ENCODE results near the gene CDH23. TPM values are rescaled to one million over a fixed set of nuclear protein-coding genes. Genes with fewer than 3 reads are reported as not detected.

CDH23 gene
- polyA plus RNA-seq, 1 donor from 2014 or later, result 6.6 TPM

DNA sequence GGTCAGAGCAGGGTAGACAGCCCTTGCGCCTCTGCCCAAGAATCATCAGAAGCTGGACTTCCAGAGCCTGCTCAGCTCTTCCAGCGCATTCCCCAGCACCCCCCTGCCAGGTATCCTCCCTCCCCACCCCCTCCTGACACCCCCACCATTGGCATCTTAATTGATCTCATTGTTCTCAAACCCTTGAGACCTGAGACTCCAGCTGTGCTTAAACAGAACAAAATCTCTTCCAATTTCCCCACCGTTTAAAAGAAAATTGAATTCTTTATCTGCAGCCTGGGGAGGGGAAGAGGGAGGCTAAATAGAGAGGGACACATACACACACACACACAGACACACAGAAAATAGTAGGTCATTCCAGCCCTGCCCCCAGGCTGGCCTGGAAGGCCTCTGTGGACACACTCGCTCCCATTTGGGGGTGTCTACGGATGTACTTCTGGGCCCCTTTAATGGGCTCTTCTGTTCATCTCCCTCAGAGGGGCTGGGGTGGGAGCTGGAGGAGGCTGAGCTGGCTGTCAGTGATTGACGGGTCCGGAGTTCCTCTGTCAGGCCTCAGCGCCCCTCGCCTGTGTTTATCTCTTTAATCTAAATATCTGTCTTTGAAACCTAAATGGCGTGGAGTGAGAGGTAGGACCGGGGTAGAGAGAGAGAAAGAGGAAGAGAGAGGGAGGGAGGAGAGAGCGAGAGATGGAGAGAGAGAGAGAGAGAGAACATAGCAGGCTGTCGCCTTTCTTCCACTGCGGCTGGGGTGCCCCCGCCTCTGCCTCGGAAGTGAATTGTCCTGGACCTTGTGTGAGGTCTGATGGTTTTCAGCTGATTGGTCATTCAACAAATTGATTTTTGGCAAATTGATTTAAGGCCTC, 261.1 kb downstream of the CDH23 start:
- H3K27me3 ChIP-seq (ENCODE audit: insufficient read depth, low read depth, low read length), result no peaks in the 10 kb centered on the region
- H3K27ac ChIP-seq (ENCODE audit: low read length), result no peak overlapping the region
- H3K4me2 ChIP-seq (ENCODE audit: low read length), result peak overlapping the region; percentile 25
- H3K79me2 ChIP-seq (replicated peaks; ENCODE audit: insufficient read depth, low read length), result no peaks in the 10 kb centered on the region
- TF ChIP-seq RAD21 (conservative IDR thresholded peaks at IDR 0.05), result no peak
- no peak for TF ChIP-seq TAF1 (IDR thresholded peaks at IDR 0.05; ENCODE audit: low read depth)
- TF ChIP-seq, protein P1, sequence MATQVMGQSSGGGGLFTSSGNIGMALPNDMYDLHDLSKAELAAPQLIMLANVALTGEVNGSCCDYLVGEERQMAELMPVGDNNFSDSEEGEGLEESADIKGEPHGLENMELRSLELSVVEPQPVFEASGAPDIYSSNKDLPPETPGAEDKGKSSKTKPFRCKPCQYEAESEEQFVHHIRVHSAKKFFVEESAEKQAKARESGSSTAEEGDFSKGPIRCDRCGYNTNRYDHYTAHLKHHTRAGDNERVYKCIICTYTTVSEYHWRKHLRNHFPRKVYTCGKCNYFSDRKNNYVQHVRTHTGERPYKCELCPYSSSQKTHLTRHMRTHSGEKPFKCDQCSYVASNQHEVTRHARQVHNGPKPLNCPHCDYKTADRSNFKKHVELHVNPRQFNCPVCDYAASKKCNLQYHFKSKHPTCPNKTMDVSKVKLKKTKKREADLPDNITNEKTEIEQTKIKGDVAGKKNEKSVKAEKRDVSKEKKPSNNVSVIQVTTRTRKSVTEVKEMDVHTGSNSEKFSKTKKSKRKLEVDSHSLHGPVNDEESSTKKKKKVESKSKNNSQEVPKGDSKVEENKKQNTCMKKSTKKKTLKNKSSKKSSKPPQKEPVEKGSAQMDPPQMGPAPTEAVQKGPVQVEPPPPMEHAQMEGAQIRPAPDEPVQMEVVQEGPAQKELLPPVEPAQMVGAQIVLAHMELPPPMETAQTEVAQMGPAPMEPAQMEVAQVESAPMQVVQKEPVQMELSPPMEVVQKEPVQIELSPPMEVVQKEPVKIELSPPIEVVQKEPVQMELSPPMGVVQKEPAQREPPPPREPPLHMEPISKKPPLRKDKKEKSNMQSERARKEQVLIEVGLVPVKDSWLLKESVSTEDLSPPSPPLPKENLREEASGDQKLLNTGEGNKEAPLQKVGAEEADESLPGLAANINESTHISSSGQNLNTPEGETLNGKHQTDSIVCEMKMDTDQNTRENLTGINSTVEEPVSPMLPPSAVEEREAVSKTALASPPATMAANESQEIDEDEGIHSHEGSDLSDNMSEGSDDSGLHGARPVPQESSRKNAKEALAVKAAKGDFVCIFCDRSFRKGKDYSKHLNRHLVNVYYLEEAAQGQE (IDR thresholded peaks at IDR 0.05; ENCODE audit: borderline replicate concordance), result no peak
- TF ChIP-seq POLR2AphosphoS5 (IDR thresholded peaks at IDR 0.05), result no peak
- no peak for TF ChIP-seq EP300 (conservative IDR thresholded peaks at IDR 0.05; ENCODE audit: poor library complexity, severe bottlenecking)
- TF ChIP-seq MXI1 (conservative IDR thresholded peaks at IDR 0.05; ENCODE audit: poor library complexity, severe bottlenecking), result no peak
- H3K9ac ChIP-seq (ENCODE audit: low read length), result peak overlapping the region; percentile 24
- no peaks in the 10 kb centered on the region for H3K9me3 ChIP-seq (ENCODE audit: low read length)
- H3K4me3 ChIP-seq (ENCODE audit: low read length), result no peak overlapping the region
- H3K9me2 ChIP-seq (ENCODE audit: insufficient read depth, low read length), result no peaks in the 10 kb centered on the region
- no peaks in the 10 kb centered on the region for H4K20me1 ChIP-seq (ENCODE audit: insufficient read depth)
- H3F3A ChIP-seq (ENCODE audit: insufficient read depth, low read length, poor library complexity, severe bottlenecking), result no peaks in the 10 kb centered on the region
- no peak overlapping the region for H2AFZ ChIP-seq (ENCODE audit: low read depth, low read length)
- no peaks in the 10 kb centered on the region for H3K36me3 ChIP-seq (ENCODE audit: insufficient read depth, low read length)

DNA sequence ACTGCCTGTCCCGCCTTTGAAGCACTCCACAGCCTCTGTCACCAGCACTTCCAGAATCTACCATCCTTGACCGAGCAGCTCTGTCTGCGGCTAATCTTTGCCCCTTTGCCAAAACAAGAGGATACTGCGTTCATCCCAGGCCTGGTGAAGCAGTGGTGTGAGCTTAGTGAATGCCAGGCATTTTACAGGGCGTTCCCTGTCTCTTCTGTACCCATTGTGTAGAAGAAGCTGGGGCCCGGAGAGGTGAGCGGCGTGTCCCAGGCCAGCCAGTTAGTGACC, 261.7 kb downstream of the CDH23 start:
- no peak for TF ChIP-seq TAF1 (IDR thresholded peaks at IDR 0.05; ENCODE audit: low read depth)
- TF ChIP-seq EP300 (conservative IDR thresholded peaks at IDR 0.05; ENCODE audit: poor library complexity, severe bottlenecking), result no peak
- no peak for TF ChIP-seq EZH2 (IDR thresholded peaks at IDR 0.05; ENCODE audit: borderline replicate concordance, insufficient read depth, low read length, poor library complexity, severe bottlenecking)
- TF ChIP-seq RAD21 (conservative IDR thresholded peaks at IDR 0.05), result no peak
- TF ChIP-seq, protein P2, sequence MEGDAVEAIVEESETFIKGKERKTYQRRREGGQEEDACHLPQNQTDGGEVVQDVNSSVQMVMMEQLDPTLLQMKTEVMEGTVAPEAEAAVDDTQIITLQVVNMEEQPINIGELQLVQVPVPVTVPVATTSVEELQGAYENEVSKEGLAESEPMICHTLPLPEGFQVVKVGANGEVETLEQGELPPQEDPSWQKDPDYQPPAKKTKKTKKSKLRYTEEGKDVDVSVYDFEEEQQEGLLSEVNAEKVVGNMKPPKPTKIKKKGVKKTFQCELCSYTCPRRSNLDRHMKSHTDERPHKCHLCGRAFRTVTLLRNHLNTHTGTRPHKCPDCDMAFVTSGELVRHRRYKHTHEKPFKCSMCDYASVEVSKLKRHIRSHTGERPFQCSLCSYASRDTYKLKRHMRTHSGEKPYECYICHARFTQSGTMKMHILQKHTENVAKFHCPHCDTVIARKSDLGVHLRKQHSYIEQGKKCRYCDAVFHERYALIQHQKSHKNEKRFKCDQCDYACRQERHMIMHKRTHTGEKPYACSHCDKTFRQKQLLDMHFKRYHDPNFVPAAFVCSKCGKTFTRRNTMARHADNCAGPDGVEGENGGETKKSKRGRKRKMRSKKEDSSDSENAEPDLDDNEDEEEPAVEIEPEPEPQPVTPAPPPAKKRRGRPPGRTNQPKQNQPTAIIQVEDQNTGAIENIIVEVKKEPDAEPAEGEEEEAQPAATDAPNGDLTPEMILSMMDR (IDR thresholded peaks at IDR 0.05; ENCODE audit: poor library complexity, severe bottlenecking), result no peak
- TF ChIP-seq SMC3 (conservative IDR thresholded peaks at IDR 0.05; ENCODE audit: poor library complexity), result no peak
- no peak overlapping the region for H3K27ac ChIP-seq (ENCODE audit: low read length)
- no peaks in the 10 kb centered on the region for H3K36me3 ChIP-seq (ENCODE audit: insufficient read depth, low read length)
- H3F3A ChIP-seq (ENCODE audit: insufficient read depth, low read length, poor library complexity, severe bottlenecking), result no peaks in the 10 kb centered on the region
- H3K27me3 ChIP-seq (ENCODE audit: insufficient read depth, low read depth, low read length), result no peaks in the 10 kb centered on the region
- no peaks in the 10 kb centered on the region for H3K9me2 ChIP-seq (ENCODE audit: insufficient read depth, low read length)
- H2AFZ ChIP-seq (ENCODE audit: low read depth, low read length), result no peak overlapping the region
- H3K9ac ChIP-seq (ENCODE audit: low read length), result no peak overlapping the region
- H4K20me1 ChIP-seq (ENCODE audit: insufficient read depth), result no peaks in the 10 kb centered on the region
- no peaks in the 10 kb centered on the region for H3K9me3 ChIP-seq (ENCODE audit: low read length)
- no peak overlapping the region for H3K4me2 ChIP-seq (ENCODE audit: low read length)
- H3K79me2 ChIP-seq (replicated peaks; ENCODE audit: insufficient read depth, low read length), result no peaks in the 10 kb centered on the region
- H3K4me3 ChIP-seq (ENCODE audit: low read length), result no peak overlapping the region

Data from neural cell (in vitro differentiated cells).